Activated naive CD8-positive, alpha-beta T cell treated with anti-CD3 and anti-CD28 coated beads, Interleukin-2, amount 10 ng/mL, durations not matched to agents 7 days and 5 days (primary cell): ENCODE results near the gene TSC22D3. TPM values are rescaled to one million over a fixed set of nuclear protein-coding genes. Genes with fewer than 3 reads are reported as not detected.

Experiments used
- ATAC-seq: fragments of 150-1000 bp; cut with Tn5 transposase; one replicate; pipeline ENCODE4 v1.10.0; 2021; ENCODE audit warnings: low read depth, moderate library complexity
- POLR2A ChIA-PET: fragments of 350-600 bp; sonication (Branson Sonifier 250); formaldehyde crosslinking; loops from one replicate; lab custom pipeline; 2021; ENCODE audit warnings: antibody characterized with exemption; lab: Charles Lee
- DNase-seq: peaks from one replicate; pipeline ENCODE4 v3.0.0; 2021
- H3K27ac Mint-ChIP-seq: one replicate; pipeline ENCODE4 v1.8.0; 2022; ENCODE audit warnings: mild to moderate bottlenecking, mixed read lengths
- H3K27me3 Mint-ChIP-seq: one replicate; pipeline ENCODE4 v1.8.0; 2022; ENCODE audit warnings: mild to moderate bottlenecking, moderate library complexity, mixed read lengths
- H3K36me3 Mint-ChIP-seq: one replicate; pipeline ENCODE4 v1.8.0; 2021; ENCODE audit warnings: mild to moderate bottlenecking, mixed read lengths
- H3K4me1 Mint-ChIP-seq: one replicate; pipeline ENCODE4 v1.8.0; 2021; ENCODE audit warnings: mixed read lengths
- H3K4me3 Mint-ChIP-seq: one replicate; pipeline ENCODE4 v1.8.0; 2022; ENCODE audit warnings: mild to moderate bottlenecking, moderate library complexity, mixed read lengths
- H3K9me3 Mint-ChIP-seq: one replicate; pipeline ENCODE4 v1.8.0; 2021; ENCODE audit warnings: mixed read lengths
- total RNA-seq, 2 experiments: library from RNA; stranded (reverse); gene quantifications; one replicate each; pipeline ENCODE4 v1.2.3, GENCODE V29; 2021

Gene TSC22D3
- total RNA-seq, 2 experiments from 2014 or later, result 135 to 142 TPM

- Mint-ChIP-seq H3K36me3 (no peaks in the 10 kb centered on the region), H3K27ac (no peak overlapping the region)
- no peak for DNase-seq
Measured at GRCh38 chrX:107773906-107774435, 1.6 kb downstream of the TSC22D3 start.

GRCh38 chrX:107773206-107773605, 2.4 kb downstream of the TSC22D3 start:
- POLR2A ChIA-PET, result no interaction called here
- Mint-ChIP-seq H3K27ac (no peak overlapping the region), H3K4me1 (peaks cover 12% of the 10 kb centered on the region), H3K36me3 (no peaks in the 10 kb centered on the region), H3K27me3 (peaks cover 10% of the 10 kb centered on the region), H3K4me3 (no peak overlapping the region), H3K9me3 (no peaks in the 10 kb centered on the region)
- no peak for DNase-seq
- no peak for ATAC-seq

More at GRCh38 chrX:107773906-107774435, 1.6 kb downstream of the TSC22D3 start:
- Mint-ChIP-seq H3K4me3 (no peak overlapping the region), H3K9me3 (no peaks in the 10 kb centered on the region), H3K27me3 (peaks cover 10% of the 10 kb centered on the region), H3K4me1 (peaks cover 12% of the 10 kb centered on the region)
- POLR2A ChIA-PET, result interaction anchor here (2.1 kb wide), 1 partner anchor 57 kb away, joined by 14 read pairs; no protein-coding TSS in a partner anchor
- ATAC-seq, result no peak

GRCh38 chrX:107769581-107770317, 5.8 kb downstream of the TSC22D3 start:
- Mint-ChIP-seq H3K4me1 (peaks cover 3% of the 10 kb centered on the region), H3K4me3 (no peak overlapping the region), H3K27ac (no peak overlapping the region), H3K36me3 (no peaks in the 10 kb centered on the region), H3K27me3 (peaks cover 8% of the 10 kb centered on the region), H3K9me3 (no peaks in the 10 kb centered on the region)
- DNase-seq (no peak), ATAC-seq (no peak)
- POLR2A ChIA-PET, result no interaction called here

GRCh38 chrX:107768051-107768450, 7.5 kb downstream of the TSC22D3 start:
- no peak for ATAC-seq
- Mint-ChIP-seq H3K4me3 (no peak overlapping the region), H3K36me3 (no peaks in the 10 kb centered on the region), H3K4me1 (peaks cover 9% of the 10 kb centered on the region), H3K9me3 (no peaks in the 10 kb centered on the region), H3K27me3 (no peaks in the 10 kb centered on the region), H3K27ac (no peak overlapping the region)
- POLR2A ChIA-PET, result no interaction called here
- DNase-seq, result no peak

GRCh38 chrX:107766470-107767150, 9.0 kb downstream of the TSC22D3 start:
- Mint-ChIP-seq H3K27me3 (no peaks in the 10 kb centered on the region), H3K36me3 (no peaks in the 10 kb centered on the region), H3K27ac (no peak overlapping the region), H3K4me1 (peaks cover 9% of the 10 kb centered on the region), H3K4me3 (no peak overlapping the region), H3K9me3 (no peaks in the 10 kb centered on the region)
- no peak for ATAC-seq
- POLR2A ChIA-PET, result no interaction called here
- no peak for DNase-seq

GRCh38 chrX:107764845-107765608, 10.6 kb downstream of the TSC22D3 start:
- H3K4me3 Mint-ChIP-seq, result no peak overlapping the region
- POLR2A ChIA-PET, result no interaction called here
- H3K9me3 Mint-ChIP-seq, result no peaks in the 10 kb centered on the region
- ATAC-seq, result no peak
- no peaks in the 10 kb centered on the region for H3K36me3 Mint-ChIP-seq
- H3K4me1 Mint-ChIP-seq, result peaks cover 9% of the 10 kb centered on the region
- H3K27ac Mint-ChIP-seq, result no peak overlapping the region
- H3K27me3 Mint-ChIP-seq, result no peaks in the 10 kb centered on the region
- no peak for DNase-seq

GRCh38 chrX:107763647-107764046, 11.9 kb downstream of the TSC22D3 start:
- POLR2A ChIA-PET, result no interaction called here
- no peaks in the 10 kb centered on the region for H3K9me3 Mint-ChIP-seq
- H3K27ac Mint-ChIP-seq, result no peak overlapping the region
- no peak for ATAC-seq
- no peak overlapping the region for H3K4me3 Mint-ChIP-seq
- no peak for DNase-seq
- no peaks in the 10 kb centered on the region for H3K36me3 Mint-ChIP-seq
- H3K4me1 Mint-ChIP-seq, result peaks cover 5% of the 10 kb centered on the region
- no peaks in the 10 kb centered on the region for H3K27me3 Mint-ChIP-seq

- POLR2A ChIA-PET, result no interaction called here
- Mint-ChIP-seq H3K9me3 (no peaks in the 10 kb centered on the region), H3K36me3 (no peaks in the 10 kb centered on the region)
Measured at GRCh38 chrX:107760304-107761077, 15.1 kb downstream of the TSC22D3 start.

GRCh38 chrX:107758231-107758766, 17.3 kb downstream of the TSC22D3 start:
- Mint-ChIP-seq H3K27me3 (no peaks in the 10 kb centered on the region), H3K9me3 (no peaks in the 10 kb centered on the region), H3K36me3 (no peaks in the 10 kb centered on the region), H3K27ac (no peak overlapping the region), H3K4me1 (peaks cover 10% of the 10 kb centered on the region), H3K4me3 (no peak overlapping the region)
- POLR2A ChIA-PET, result no interaction called here
- DNase-seq, result no peak
- no peak for ATAC-seq

More at GRCh38 chrX:107760304-107761077, 15.1 kb downstream of the TSC22D3 start:
- DNase-seq, result no peak
- no peak overlapping the region for H3K4me3 Mint-ChIP-seq
- no peaks in the 10 kb centered on the region for H3K27me3 Mint-ChIP-seq
- no peak overlapping the region for H3K27ac Mint-ChIP-seq
- no peak for ATAC-seq
- H3K4me1 Mint-ChIP-seq, result peaks cover 9% of the 10 kb centered on the region

GRCh38 chrX:107755721-107756120, 19.9 kb downstream of the TSC22D3 start:
- POLR2A ChIA-PET, result interaction anchor here (0.6 kb wide), 1 partner anchor 83 kb away, joined by 3 read pairs; no protein-coding TSS in a partner anchor
- no peak for ATAC-seq
- peak overlapping the region; percentile 47 for H3K4me3 Mint-ChIP-seq

GRCh38 chrX:107753187-107753586, 22.4 kb downstream of the TSC22D3 start:
- Mint-ChIP-seq H3K27ac (no peak overlapping the region), H3K9me3 (no peaks in the 10 kb centered on the region), H3K4me1 (peaks cover 10% of the 10 kb centered on the region), H3K36me3 (no peaks in the 10 kb centered on the region), H3K4me3 (no peak overlapping the region), H3K27me3 (no peaks in the 10 kb centered on the region)
- POLR2A ChIA-PET, result no interaction called here
- DNase-seq (no peak), ATAC-seq (no peak)

More at GRCh38 chrX:107755721-107756120, 19.9 kb downstream of the TSC22D3 start:
- Mint-ChIP-seq H3K27me3 (no peaks in the 10 kb centered on the region), H3K27ac (no peak overlapping the region), H3K9me3 (no peaks in the 10 kb centered on the region), H3K4me1 (peaks cover 10% of the 10 kb centered on the region), H3K36me3 (no peaks in the 10 kb centered on the region)
- no peak for DNase-seq

GRCh38 chrX:107752714-107753113, 22.9 kb downstream of the TSC22D3 start:
- Mint-ChIP-seq H3K4me1 (peaks cover 10% of the 10 kb centered on the region), H3K4me3 (no peak overlapping the region), H3K27me3 (no peaks in the 10 kb centered on the region), H3K27ac (no peak overlapping the region), H3K9me3 (no peaks in the 10 kb centered on the region), H3K36me3 (no peaks in the 10 kb centered on the region)
- POLR2A ChIA-PET, result no interaction called here
- ATAC-seq (no peak), DNase-seq (no peak)
